Right lobe of liver (tissue), 4 donors: ENCODE measurements around the gene ESPNL.

Experiments
- POLR2A ChIP-seq: fragments of 450-650 bp; IDR thresholded peaks from one replicate; pipeline ENCODE4 v1.6.1; 2017; ENCODE audit warnings: antibody characterized with exemption, mild to moderate bottlenecking
- TF ChIP-seq, protein P1 (sequence below), 4 donors: fragments of 200-600 bp in 3 of 4; fragments of 450-650 bp in 1 of 4; IDR thresholded peaks; one replicate each; pipeline versions ENCODE4 v1.5.1 to v1.8.0; 2016 to 2022; ENCODE audit warnings: antibody characterized with exemption in 4 of 4, mild to moderate bottlenecking in 2 of 4
- donor health status: DM: no; HTN: no; CAD: no.
- donor health status: DM: no; HTN: no; CAD: no.
- donor health status: DM: no; HTN: yes; CAD: no.

DNA sequence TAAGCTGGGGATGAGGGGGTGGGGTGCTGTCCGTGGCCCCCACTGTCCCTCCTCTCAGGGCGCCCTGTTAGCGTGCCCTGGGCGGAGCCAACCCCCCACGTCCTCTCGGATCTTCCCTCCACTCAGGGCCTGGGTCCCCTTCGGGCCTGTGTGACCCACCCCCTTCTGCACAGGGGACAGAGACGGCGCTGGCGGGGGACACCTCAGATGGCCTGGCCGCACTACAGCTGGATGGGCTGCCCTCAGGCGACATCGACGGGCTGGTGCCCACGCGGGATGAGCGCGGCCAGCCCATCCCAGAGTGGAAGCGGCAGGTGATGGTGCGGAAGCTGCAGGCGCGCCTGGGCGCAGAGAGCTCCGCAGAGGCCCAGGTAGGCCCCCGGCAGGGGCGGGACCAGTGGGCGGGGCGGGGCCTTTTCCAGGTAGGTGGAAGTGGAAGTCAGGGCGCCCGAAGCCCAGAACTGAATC lies 28.4 kb downstream of the ESPNL start:
- TF ChIP-seq POLR2A = no peak
- TF ChIP-seq, protein P1, sequence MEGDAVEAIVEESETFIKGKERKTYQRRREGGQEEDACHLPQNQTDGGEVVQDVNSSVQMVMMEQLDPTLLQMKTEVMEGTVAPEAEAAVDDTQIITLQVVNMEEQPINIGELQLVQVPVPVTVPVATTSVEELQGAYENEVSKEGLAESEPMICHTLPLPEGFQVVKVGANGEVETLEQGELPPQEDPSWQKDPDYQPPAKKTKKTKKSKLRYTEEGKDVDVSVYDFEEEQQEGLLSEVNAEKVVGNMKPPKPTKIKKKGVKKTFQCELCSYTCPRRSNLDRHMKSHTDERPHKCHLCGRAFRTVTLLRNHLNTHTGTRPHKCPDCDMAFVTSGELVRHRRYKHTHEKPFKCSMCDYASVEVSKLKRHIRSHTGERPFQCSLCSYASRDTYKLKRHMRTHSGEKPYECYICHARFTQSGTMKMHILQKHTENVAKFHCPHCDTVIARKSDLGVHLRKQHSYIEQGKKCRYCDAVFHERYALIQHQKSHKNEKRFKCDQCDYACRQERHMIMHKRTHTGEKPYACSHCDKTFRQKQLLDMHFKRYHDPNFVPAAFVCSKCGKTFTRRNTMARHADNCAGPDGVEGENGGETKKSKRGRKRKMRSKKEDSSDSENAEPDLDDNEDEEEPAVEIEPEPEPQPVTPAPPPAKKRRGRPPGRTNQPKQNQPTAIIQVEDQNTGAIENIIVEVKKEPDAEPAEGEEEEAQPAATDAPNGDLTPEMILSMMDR (IDR thresholded peaks at IDR 0.05) = no peak
